GM12891 (cell line): ENCODE data around the gene ATXN10.
A peak's percentile ranks its signal among the peaks of the same experiment; 100 is the strongest.
"Not testable (repeated sequence)": the region's sequence is repeated elsewhere in the genome, so short reads cannot be mapped to it uniquely, and the experiment has no call there.

Experiments used
- DNase-seq: peaks from one replicate; pipeline ENCODE4 v3.0.0; 2011; ENCODE audit warnings: low spot score; ENCODE audit not compliant: insufficient read length
- FAIRE-seq: peaks from 2 replicates; lab custom pipeline; 2011; peaks lifted over from hg19 to GRCh38; lab: Jason Lieb, UNC
- PAX5 ChIP-seq: IDR thresholded peaks from 2 replicates; pipeline ENCODE4 v1.6.1; 2011; ENCODE audit warnings: low read length, moderate library complexity, mild to moderate bottlenecking; ENCODE audit not compliant: insufficient read depth, severe bottlenecking
- POLR2A ChIP-seq: IDR thresholded peaks from 2 replicates; pipeline ENCODE4 v1.6.1; 2011; ENCODE audit warnings: low read depth, low read length, control low read depth
- POLR2AphosphoS5 ChIP-seq: IDR thresholded peaks from 2 replicates; pipeline ENCODE4 v1.6.1; 2011; ENCODE audit warnings: low read depth, low read length, control low read depth
- POU2F2 ChIP-seq: IDR thresholded peaks from 2 replicates; pipeline ENCODE4 v1.6.1; 2011; ENCODE audit warnings: low read depth, mild to moderate bottlenecking, control low read depth, low read length, moderate library complexity
- SPI1 ChIP-seq: IDR thresholded peaks from 2 replicates; pipeline ENCODE4 v1.6.1; 2011; ENCODE audit warnings: low read depth, low read length, control low read depth
- TAF1 ChIP-seq: IDR thresholded peaks from 2 replicates; pipeline ENCODE4 v1.6.1; 2011; ENCODE audit warnings: low read depth, low read length, control low read depth

ATXN10 gene

DNA sequence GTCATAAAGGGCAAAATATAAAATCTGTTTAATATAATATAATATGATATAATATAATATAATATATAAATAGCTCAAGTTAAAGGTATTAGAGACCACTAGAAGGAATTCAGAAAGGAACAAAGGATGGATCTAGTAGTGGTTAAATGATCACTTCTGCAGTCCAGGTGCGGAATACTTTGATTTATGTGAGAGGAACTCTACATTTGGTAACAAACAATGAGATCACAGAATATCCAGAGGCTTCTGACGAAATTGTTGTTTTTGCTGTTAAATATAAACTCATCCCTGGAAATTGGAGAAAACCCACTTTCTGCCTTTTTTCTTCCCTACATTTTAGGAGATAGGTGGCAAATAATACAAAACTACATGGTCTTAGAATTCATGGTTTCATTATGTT lies 36.0 kb downstream of the ATXN10 start:
- FAIRE-seq (no peak), DNase-seq (no peak)
- TF ChIP-seq POLR2AphosphoS5 (no peak), TAF1 (no peak), POU2F2 (no peak), POLR2A (no peak), PAX5 (no peak), SPI1 (no peak)

DNA sequence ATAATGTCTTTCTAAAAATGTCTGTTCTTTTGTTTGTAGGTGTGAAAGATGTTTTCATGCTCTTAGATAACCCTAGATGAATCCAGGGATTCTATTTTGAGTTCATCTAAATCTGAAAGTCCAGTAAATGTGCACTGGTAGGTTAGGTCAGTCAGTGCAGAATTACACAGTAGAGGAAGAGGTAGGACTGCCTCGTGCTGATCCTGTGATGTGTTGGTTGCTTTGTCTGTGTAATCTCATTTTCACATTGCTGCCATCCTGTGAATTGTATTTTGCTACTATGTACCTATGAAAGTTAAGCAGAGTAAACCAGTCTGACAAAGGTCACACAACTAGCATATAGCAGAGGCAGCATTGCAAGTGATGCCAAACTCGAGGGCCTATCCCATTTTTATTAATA lies 36.5 kb downstream of the ATXN10 start:
- TF ChIP-seq TAF1 (no peak), POLR2A (no peak), SPI1 (no peak), PAX5 (no peak), POU2F2 (no peak), POLR2AphosphoS5 (no peak)
- DNase-seq = no peak
- FAIRE-seq = peak; percentile 35

DNA sequence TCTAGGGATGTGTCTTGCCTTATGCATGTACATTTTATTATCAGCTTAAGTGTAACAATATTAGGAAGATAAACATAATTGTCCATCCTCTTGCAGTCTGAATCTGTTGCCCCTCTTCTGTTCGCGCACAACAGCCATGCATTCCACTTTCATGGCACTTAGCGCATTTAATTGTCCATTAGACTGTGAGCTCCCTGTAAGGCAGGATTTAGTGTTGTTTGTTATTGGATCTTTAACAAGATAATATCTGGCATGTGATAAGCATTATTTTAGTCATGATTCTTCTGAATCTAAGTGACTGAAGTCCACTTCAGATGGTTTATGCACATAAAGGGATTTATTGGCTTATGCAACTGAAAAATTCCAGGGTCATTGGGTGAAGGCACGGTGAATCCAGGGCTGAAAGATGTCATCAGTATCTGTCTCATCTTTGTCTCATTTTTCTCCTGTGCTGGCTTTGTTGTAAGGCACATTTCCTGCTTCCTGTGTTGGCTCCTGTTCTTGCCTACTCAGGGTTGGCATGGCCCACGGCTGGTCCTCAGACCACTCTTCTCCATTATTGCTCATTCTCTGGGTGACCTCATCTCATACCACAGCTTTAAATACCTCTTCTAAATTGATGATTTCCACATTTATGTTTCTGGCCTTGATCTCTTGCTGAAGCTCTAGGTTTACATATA lies 37.6 kb downstream of the ATXN10 start:
- no peak for DNase-seq
- TF ChIP-seq POLR2AphosphoS5 (no peak), POU2F2 (no peak), POLR2A (no peak), PAX5 (no peak), TAF1 (no peak), SPI1 (no peak)
- FAIRE-seq = no peak

DNA sequence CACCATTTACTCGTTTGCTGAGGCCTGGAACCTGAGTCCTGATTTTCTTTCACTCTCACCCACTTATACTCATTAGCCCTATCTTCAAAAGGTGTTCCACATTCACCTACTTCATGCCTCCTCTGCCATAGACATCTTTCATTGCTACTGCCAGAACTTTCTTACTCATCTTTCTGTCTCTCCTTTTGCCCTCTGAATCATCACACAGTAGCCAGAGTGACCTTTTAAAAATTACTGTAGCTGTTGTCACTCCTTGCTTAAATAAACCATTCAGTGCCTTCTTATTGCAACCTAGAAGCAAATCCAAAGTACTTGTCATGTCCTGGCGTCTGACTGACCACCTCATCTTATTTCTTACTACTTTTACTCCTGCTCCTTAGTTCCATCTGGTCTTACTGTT lies 38.2 kb downstream of the ATXN10 start:
- TF ChIP-seq PAX5 (no peak), POLR2A (no peak), POU2F2 (no peak), TAF1 (no peak), POLR2AphosphoS5 (no peak)
- no peak for DNase-seq
- no peak for FAIRE-seq

DNA sequence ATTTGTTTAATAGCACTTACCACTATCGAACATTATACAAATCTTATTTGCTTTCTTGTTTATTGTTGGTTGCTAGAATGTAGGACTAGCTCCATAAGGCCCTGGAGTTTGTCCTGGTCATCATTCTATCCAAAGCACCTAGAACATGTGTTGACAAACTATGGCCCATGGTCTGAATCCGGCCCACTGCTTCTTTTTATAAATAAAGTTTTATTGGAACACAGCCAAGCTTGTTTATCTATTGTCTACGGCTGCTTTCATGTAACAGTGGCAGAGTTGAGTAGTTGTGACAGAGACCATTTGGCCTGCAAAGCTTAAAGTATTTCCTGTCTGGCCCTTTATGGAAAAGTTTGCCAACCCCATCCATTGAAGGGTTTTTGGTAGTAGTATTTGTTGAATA lies 38.8 kb downstream of the ATXN10 start:
- no peak for TF ChIP-seq POU2F2
- no peak for TF ChIP-seq POLR2AphosphoS5
- TF ChIP-seq TAF1 = no peak
- TF ChIP-seq PAX5 = no peak
- no peak for TF ChIP-seq SPI1
- TF ChIP-seq POLR2A = no peak
- no peak for FAIRE-seq
- no peak for DNase-seq

DNA sequence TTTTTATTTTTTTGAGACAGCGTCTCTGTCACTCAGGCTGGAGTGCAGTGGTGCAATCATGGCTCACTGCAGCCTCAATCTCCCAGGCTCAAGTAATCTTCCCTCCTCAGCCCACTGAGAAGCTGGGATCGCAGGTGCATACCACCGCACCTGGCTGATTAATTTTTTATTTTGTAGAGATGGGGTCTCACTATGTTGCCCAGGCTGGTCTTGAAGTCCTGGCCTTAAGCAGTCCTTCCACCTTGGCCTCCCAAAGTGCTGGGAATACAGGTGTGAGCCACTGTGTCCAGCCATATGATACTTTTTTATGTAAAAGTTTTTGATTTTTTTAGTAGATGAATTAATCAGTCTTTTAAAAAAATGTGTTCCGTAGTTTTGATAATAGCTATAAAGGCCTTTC lies 42.8 kb downstream of the ATXN10 start:
- DNase-seq, FAIRE-seq: not testable (repeated sequence)

DNA sequence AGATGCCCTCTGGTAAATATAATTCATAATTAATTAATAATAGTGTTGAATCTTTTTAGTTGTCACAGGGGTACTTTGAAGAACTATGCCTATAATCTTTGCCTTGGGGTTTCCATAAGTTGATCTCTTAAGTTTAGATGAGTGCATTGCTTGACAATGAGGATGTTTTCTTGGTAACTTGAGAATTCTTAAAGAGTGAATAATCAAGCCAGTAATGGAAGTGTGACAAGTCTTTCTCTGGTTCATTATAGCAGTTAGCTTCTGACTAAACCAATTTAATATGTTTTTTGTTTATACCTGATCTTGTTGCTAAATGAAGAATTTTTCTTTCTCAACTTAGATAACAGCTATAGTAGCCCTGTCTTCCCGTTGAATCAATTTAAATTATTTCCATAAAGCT lies 46.2 kb downstream of the ATXN10 start:
- DNase-seq (no peak), FAIRE-seq (no peak)
- TF ChIP-seq POU2F2 (no peak), TAF1 (no peak), POLR2AphosphoS5 (no peak), SPI1 (no peak), PAX5 (no peak), POLR2A (no peak)

DNA sequence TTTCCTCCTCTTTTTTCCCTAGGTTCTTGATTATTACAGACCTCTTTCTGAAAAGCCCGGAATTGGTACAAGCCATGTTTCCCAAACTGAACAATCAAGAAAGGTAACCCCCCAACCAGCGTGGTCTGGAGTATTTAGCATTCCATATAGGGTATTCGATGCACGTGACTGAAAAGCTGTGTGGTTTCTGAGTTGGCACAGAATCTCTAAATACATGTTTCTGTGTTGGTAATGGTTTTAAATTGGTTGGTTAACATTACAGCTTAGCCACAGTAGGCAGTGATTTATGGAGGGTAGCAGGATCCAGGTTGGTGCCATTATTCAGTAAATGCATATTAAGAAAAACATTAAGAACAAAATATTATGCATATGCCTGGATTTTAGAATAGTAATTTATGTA lies 46.8 kb downstream of the ATXN10 start:
- TF ChIP-seq POLR2AphosphoS5 = no peak
- TF ChIP-seq SPI1 = no peak
- FAIRE-seq = no peak
- no peak for DNase-seq

DNA sequence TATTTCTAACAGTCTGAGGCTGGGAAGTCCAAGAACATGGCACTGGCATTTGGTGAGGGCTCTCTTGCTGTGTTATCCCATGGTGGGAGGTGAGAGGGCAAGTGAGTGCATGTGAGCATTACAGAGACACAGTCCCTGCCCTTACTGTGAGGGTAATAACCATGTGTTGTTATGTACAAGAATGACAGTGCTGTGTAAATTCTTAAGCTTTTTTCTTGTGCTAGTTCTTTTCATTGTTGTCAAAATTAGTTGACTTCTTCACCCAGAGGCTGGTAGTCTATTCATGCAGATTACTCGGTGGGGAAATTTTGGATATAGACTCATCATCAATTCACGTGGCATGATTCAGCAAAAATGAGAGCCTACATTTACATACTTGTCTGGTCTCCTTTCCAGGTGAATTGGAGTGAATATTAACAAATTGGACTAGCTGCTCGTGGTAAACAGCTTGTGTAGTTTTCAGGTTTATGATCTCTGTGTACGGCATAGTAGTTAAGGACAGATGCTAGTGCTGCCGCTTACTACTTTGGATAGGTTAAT lies 49.3 kb downstream of the ATXN10 start:
- no peak for DNase-seq
- FAIRE-seq = peak; percentile 9
- no peak for TF ChIP-seq POLR2A
- TF ChIP-seq TAF1 = no peak
- TF ChIP-seq SPI1 = no peak
- no peak for TF ChIP-seq PAX5
- TF ChIP-seq POLR2AphosphoS5 = no peak
- no peak for TF ChIP-seq POU2F2

DNA sequence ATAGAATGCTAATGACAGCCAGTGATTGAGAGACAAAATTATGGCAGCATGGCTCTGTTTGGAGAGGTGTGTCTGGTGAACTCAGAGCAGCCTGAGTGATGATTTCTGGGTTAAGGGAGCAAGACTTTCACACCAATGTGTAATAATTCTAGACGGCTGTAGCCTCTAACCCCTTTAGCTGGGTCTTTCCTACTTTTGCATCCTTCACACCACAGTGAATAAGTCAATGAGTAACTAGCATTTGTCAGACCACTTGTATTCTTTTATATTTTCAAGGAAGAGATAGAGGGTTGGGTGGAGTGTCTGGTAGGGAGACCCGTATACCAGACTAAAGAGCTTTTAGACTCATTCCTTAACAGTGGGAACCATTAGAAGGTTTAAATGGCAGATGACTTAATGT lies 50.4 kb downstream of the ATXN10 start:
- TF ChIP-seq POLR2A (no peak), SPI1 (no peak), PAX5 (no peak), TAF1 (no peak), POLR2AphosphoS5 (no peak), POU2F2 (no peak)
- DNase-seq = no peak
- no peak for FAIRE-seq
